ENCODE measurements around the gene LHX3. TPM values are rescaled to one million over a fixed set of nuclear protein-coding genes. Genes with fewer than 3 reads are reported as not detected.

Gene LHX3
- total and polyA plus RNA-seq, 2 donors from 2014 or later, result not detected

DNA sequence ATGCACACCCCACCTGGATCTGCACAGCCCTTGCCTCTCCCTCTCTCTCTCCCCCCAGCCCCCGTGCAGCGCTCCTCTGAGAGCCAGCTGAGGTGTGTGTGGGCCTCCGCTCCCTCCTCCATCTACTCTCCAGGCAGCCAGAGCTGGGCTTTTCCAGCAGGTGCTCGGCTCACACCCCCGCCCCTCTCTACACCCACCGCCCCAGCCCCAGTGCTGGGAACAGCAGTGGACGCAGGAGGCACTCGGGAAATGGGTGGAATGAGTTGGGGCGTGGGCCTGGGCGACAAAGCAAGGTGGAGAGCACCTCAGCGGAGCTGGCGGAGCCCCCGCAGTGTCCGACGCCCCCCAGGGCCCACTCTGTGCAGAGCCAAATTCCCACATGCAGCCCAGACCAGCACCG, 13.3 kb upstream of the LHX3 start:
- intact Hi-C loops (cut with DNase I), result no loop called here
- DNase-seq (no peak), FAIRE-seq (no peak)
- TF ChIP-seq CTCF (IDR thresholded peaks at IDR 0.05; ENCODE audit: borderline replicate concordance, extremely low read depth, insufficient read depth), result no peak
- Histone ChIP-seq H3K27me3 (ENCODE audit: control insufficient read depth, insufficient read depth, low read length) (no peaks in the 10 kb centered on the region), H3K9me3 (ENCODE audit: control insufficient read depth in 2 of 3, insufficient read depth in 1 of 3, low read length in 3 of 3) (no peaks in the 10 kb centered on the region), H3K4me1 (ENCODE audit: control insufficient read depth in 2 of 3, insufficient read depth in 2 of 3, low read depth in 1 of 3, low read length in 3 of 3) (no peaks in the 10 kb centered on the region), H3K4me3 (ENCODE audit: low read length in 3 of 3) (no peak overlapping the region), H3K9ac (ENCODE audit: low read length in 3 of 3) (no peak overlapping the region), H3K27ac (ENCODE audit: low read depth in 2 of 2, low read length in 2 of 2) (no peak overlapping the region), H3K36me3 (ENCODE audit: control insufficient read depth in 2 of 3, insufficient read depth in 3 of 3, low read length in 3 of 3) (peaks cover 0 to 14% (median 11%) of the 10 kb centered on the region in 3 donors)

GRCh38 chr9:136216541-136217244, 11.8 kb upstream of the LHX3 start:
- Histone ChIP-seq H3K4me3 (ENCODE audit: low read length in 3 of 3) (no peak overlapping the region), H3K36me3 (ENCODE audit: control insufficient read depth in 2 of 3, insufficient read depth in 3 of 3, low read length in 3 of 3) (peaks cover 0 to 14% (median 11%) of the 10 kb centered on the region in 3 donors), H3K4me1 (ENCODE audit: control insufficient read depth in 2 of 3, insufficient read depth in 2 of 3, low read depth in 1 of 3, low read length in 3 of 3) (no peaks in the 10 kb centered on the region), H3K9ac (ENCODE audit: low read length in 3 of 3) (no peak overlapping the region), H3K27ac (ENCODE audit: low read depth in 2 of 2, low read length in 2 of 2) (no peak overlapping the region), H3K27me3 (ENCODE audit: control insufficient read depth, insufficient read depth, low read length) (no peaks in the 10 kb centered on the region), H3K9me3 (ENCODE audit: control insufficient read depth in 2 of 3, insufficient read depth in 1 of 3, low read length in 3 of 3) (no peaks in the 10 kb centered on the region)
- intact Hi-C loops (cut with DNase I), result no loop called here
- FAIRE-seq (no peak), DNase-seq (no peak)
- TF ChIP-seq CTCF (IDR thresholded peaks at IDR 0.05; ENCODE audit: borderline replicate concordance, extremely low read depth, insufficient read depth), result no peak

- Histone ChIP-seq H3K4me3 (ENCODE audit: low read length in 3 of 3) (no peak overlapping the region), H3K4me1 (ENCODE audit: control insufficient read depth in 2 of 3, insufficient read depth in 2 of 3, low read depth in 1 of 3, low read length in 3 of 3) (no peaks in the 10 kb centered on the region), H3K27me3 (ENCODE audit: control insufficient read depth, insufficient read depth, low read length) (no peaks in the 10 kb centered on the region), H3K9ac (ENCODE audit: low read length in 3 of 3) (no peak overlapping the region), H3K36me3 (ENCODE audit: control insufficient read depth in 2 of 3, insufficient read depth in 3 of 3, low read length in 3 of 3) (peaks cover 0 to 10% (median 8%) of the 10 kb centered on the region in 3 donors), H3K27ac (ENCODE audit: low read depth in 2 of 2, low read length in 2 of 2) (no peak overlapping the region), H3K9me3 (ENCODE audit: control insufficient read depth in 2 of 3, insufficient read depth in 1 of 3, low read length in 3 of 3) (no peaks in the 10 kb centered on the region)
- intact Hi-C loops (cut with DNase I), result no loop called here
- no peak for TF ChIP-seq CTCF (IDR thresholded peaks at IDR 0.05; ENCODE audit: borderline replicate concordance, extremely low read depth, insufficient read depth)
- FAIRE-seq (no peak), DNase-seq (no peak)
Observed at GRCh38 chr9:136213733-136214132, 8.8 kb upstream of the LHX3 start.
